Body of pancreas (tissue), 4 donors: ENCODE data around the gene BUB3.

ENCODE experiments used
- POLR2A ChIP-seq, 3 donors: fragments of 450-650 bp; IDR thresholded peaks; one replicate each; pipeline ENCODE4 v1.6.1; 2016; ENCODE audit warnings: antibody characterized with exemption in 3 of 3, mild to moderate bottlenecking in 2 of 3
- TF ChIP-seq, protein P1 (sequence below), 7 experiments: fragments of 450-650 bp in 4 of 7; fragments of 200-600 bp in 3 of 7; sonication (generic) in 3 of 7; IDR thresholded peaks; one replicate each; pipeline ENCODE4 v1.5.1; 2016 to 2019; ENCODE audit warnings: antibody characterized with exemption in 7 of 7

DNA sequence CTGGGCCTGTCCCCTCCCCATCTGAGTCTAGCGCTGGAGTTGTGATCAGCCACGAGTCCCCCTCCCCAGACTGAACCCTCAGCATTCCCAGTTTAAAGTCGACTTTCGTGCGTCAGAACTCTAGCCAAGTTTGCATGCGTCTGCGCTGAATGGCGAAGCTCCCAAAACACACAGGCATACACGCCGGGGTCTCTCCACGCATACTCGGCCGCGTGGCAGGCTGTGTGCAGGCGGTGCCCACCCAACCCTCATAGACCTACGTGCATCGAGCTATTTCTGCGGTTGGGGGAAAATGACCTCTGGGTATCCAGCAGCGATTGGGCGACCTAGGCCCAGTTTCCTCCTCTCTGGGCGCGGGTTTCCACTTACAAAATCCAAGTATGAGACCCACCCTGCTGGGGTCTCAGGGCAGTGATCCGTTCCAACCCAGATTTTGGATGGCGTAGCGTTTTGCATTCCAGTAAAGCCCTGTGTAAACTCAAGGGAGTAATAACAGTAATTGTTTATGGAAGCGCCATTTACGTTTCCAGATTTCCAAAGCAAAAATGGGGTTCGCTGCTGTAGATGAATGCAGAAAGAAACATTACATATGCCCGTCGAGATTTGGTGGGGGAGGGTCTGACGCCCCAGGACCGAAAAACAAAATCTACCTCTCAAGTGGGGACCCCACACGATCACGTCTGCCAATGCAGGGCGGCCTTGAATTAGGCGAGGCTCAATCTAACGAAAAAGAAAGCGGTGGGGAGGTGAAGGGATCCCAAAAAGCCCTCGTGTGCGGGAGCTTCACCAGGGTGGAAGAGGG, 20.5 kb upstream of the BUB3 start:
- TF ChIP-seq, protein P1, sequence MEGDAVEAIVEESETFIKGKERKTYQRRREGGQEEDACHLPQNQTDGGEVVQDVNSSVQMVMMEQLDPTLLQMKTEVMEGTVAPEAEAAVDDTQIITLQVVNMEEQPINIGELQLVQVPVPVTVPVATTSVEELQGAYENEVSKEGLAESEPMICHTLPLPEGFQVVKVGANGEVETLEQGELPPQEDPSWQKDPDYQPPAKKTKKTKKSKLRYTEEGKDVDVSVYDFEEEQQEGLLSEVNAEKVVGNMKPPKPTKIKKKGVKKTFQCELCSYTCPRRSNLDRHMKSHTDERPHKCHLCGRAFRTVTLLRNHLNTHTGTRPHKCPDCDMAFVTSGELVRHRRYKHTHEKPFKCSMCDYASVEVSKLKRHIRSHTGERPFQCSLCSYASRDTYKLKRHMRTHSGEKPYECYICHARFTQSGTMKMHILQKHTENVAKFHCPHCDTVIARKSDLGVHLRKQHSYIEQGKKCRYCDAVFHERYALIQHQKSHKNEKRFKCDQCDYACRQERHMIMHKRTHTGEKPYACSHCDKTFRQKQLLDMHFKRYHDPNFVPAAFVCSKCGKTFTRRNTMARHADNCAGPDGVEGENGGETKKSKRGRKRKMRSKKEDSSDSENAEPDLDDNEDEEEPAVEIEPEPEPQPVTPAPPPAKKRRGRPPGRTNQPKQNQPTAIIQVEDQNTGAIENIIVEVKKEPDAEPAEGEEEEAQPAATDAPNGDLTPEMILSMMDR (IDR thresholded peaks at IDR 0.05) = no peak
- TF ChIP-seq POLR2A (IDR thresholded peaks at IDR 0.05) = no peak
